ENCODE measurements around the gene TOR1AIP2.
"Not testable (repeated sequence)": the region's sequence is repeated elsewhere in the genome, so short reads cannot be mapped to it uniquely, and the experiment has no call there.

The TOR1AIP2 gene

DNA sequence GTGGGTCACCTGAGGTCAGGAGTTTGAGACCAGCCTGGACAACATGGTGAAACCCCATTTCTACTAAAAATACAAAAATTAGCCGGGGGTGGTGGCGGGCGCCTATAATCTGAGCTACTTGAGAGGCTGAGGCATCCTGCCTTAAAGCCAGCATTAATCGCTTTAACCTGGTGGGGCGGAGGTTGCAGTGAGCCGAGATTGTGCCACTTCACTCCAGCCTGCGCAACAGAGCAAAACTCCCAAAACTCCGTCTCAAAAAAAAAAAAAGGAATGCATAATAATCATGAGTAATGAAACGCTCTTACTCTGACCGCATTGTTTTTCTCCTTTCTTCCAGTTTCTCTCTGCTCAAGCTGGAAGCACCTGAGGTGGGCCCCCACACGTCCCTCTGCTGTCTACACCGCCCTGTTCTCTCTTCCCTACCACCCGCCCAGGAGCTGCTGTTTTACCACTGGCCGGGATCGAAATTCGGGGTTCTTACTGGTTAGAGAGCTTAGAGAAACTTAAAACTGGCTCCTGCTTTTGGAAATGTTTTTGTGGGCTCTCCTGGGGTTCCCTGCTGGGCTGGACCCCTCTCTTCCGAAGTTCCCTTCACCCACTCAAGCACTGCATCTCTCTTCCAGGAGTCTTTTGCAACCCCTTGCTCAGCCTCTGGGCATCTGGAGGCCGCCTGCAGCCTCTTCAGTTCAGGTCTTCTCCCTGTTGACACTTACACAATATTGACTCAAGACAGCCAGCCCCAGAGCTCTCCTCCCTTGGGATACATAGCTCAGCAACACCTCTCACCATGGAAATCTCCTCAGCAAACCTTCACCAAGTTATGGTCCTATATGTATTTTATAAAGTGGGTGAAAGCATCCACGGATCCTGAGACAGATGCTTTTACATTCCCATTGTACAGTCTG is 72.1 kb downstream of the TOR1AIP2 start:
- TF ChIP-seq, protein P1, sequence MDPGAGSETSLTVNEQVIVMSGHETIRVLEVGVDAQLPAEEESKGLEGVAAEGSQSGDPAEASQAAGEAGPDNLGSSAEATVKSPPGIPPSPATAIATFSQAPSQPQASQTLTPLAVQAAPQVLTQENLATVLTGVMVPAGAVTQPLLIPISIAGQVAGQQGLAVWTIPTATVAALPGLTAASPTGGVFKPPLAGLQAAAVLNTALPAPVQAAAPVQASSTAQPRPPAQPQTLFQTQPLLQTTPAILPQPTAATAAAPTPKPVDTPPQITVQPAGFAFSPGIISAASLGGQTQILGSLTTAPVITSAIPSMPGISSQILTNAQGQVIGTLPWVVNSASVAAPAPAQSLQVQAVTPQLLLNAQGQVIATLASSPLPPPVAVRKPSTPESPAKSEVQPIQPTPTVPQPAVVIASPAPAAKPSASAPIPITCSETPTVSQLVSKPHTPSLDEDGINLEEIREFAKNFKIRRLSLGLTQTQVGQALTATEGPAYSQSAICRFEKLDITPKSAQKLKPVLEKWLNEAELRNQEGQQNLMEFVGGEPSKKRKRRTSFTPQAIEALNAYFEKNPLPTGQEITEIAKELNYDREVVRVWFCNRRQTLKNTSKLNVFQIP (CRISPR knock-in tag; IDR thresholded peaks at IDR 0.05; ENCODE audit: borderline replicate concordance, low read depth) = no peak
- TF ChIP-seq ARNTL (CRISPR knock-in tag; IDR thresholded peaks at IDR 0.05; ENCODE audit: borderline replicate concordance, low read depth) = no peak
- no peak for TF ChIP-seq TOX (CRISPR knock-in tag; IDR thresholded peaks at IDR 0.05; ENCODE audit: borderline replicate concordance)
- TF ChIP-seq, protein P2, sequence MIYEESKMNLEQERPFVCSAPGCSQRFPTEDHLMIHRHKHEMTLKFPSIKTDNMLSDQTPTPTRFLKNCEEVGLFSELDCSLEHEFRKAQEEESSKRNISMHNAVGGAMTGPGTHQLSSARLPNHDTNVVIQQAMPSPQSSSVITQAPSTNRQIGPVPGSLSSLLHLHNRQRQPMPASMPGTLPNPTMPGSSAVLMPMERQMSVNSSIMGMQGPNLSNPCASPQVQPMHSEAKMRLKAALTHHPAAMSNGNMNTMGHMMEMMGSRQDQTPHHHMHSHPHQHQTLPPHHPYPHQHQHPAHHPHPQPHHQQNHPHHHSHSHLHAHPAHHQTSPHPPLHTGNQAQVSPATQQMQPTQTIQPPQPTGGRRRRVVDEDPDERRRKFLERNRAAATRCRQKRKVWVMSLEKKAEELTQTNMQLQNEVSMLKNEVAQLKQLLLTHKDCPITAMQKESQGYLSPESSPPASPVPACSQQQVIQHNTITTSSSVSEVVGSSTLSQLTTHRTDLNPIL (CRISPR knock-in tag; IDR thresholded peaks at IDR 0.05; ENCODE audit: low read depth) = no peak
- TF ChIP-seq ZNF8 (CRISPR knock-in tag; IDR thresholded peaks at IDR 0.05) = no peak
- no peak for TF ChIP-seq TCF4 (CRISPR knock-in tag; IDR thresholded peaks at IDR 0.05; ENCODE audit: borderline replicate concordance)
- TF ChIP-seq GLIS3 (CRISPR knock-in tag; IDR thresholded peaks at IDR 0.05) = no peak
- no peak for TF ChIP-seq ZC3H10 (CRISPR knock-in tag; IDR thresholded peaks at IDR 0.05)
- TF ChIP-seq RARB (CRISPR knock-in tag; IDR thresholded peaks at IDR 0.05) = no peak
- no peak for TF ChIP-seq ISL1 (CRISPR knock-in tag; IDR thresholded peaks at IDR 0.05)
- TF ChIP-seq ZNF70 (CRISPR knock-in tag; IDR thresholded peaks at IDR 0.05) = no peak
- TF ChIP-seq ZFP30 (CRISPR knock-in tag; IDR thresholded peaks at IDR 0.05) = no peak
- no peak for TF ChIP-seq OSR1 (CRISPR knock-in tag; IDR thresholded peaks at IDR 0.05)
- TF ChIP-seq, protein P3, sequence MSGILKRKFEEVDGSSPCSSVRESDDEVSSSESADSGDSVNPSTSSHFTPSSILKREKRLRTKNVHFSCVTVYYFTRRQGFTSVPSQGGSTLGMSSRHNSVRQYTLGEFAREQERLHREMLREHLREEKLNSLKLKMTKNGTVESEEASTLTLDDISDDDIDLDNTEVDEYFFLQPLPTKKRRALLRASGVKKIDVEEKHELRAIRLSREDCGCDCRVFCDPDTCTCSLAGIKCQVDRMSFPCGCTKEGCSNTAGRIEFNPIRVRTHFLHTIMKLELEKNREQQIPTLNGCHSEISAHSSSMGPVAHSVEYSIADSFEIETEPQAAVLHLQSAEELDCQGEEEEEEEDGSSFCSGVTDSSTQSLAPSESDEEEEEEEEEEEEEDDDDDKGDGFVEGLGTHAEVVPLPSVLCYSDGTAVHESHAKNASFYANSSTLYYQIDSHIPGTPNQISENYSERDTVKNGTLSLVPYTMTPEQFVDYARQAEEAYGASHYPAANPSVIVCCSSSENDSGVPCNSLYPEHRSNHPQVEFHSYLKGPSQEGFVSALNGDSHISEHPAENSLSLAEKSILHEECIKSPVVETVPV (CRISPR knock-in tag; IDR thresholded peaks at IDR 0.05) = no peak
- TF ChIP-seq BACH2 (CRISPR knock-in tag; IDR thresholded peaks at IDR 0.05; ENCODE audit: borderline replicate concordance) = no peak
- TF ChIP-seq, protein P4, sequence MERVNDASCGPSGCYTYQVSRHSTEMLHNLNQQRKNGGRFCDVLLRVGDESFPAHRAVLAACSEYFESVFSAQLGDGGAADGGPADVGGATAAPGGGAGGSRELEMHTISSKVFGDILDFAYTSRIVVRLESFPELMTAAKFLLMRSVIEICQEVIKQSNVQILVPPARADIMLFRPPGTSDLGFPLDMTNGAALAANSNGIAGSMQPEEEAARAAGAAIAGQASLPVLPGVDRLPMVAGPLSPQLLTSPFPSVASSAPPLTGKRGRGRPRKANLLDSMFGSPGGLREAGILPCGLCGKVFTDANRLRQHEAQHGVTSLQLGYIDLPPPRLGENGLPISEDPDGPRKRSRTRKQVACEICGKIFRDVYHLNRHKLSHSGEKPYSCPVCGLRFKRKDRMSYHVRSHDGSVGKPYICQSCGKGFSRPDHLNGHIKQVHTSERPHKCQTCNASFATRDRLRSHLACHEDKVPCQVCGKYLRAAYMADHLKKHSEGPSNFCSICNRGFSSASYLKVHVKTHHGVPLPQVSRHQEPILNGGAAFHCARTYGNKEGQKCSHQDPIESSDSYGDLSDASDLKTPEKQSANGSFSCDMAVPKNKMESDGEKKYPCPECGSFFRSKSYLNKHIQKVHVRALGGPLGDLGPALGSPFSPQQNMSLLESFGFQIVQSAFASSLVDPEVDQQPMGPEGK (CRISPR knock-in tag; IDR thresholded peaks at IDR 0.05; ENCODE audit: borderline replicate concordance) = no peak
- TF ChIP-seq ZFP3 (CRISPR knock-in tag; IDR thresholded peaks at IDR 0.05) = no peak
- TF ChIP-seq ESRRG (CRISPR knock-in tag; IDR thresholded peaks at IDR 0.05) = no peak
- ATAC-seq = no peak

DNA sequence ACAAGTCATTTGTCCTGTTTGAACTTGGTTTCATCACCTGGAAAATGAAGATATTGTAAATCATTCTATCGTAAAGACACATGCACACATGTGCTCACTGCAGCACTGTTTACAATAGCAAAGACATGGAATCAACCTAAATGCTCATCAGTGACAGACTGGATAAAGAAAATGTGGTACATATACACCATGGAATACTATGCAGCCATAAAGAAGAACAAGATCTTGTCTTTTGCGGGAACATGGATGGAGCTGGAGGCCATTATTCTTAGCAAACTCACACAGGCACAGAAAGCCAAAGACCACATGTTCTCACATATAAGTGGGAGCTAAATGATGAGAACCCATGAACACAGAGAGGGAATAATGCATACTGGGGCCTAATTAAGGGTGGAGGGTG is 73.2 kb downstream of the TOR1AIP2 start:
- peak; percentile 84 for TF ChIP-seq ZNF8 (CRISPR knock-in tag; IDR thresholded peaks at IDR 0.05)
- ATAC-seq = not testable (repeated sequence)

DNA sequence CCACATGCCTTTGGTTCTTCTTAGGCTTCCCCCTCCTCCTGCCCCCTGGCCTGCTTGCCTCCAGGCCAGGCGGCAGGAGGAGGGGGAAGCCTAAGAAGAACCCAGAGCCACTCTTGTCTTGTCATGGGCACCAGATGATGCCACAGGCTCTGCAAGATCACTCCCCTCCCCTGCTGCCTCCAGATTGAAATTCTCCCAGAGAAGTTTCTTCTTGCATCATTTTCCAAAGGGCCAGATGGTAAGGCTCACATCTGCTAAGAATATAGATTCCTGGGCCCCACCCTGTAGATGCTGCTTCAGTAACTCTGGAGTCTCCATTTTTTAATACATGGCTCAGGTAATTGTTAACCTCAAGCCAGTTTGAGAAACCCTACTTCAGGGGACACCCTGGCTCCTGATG is 73.7 kb downstream of the TOR1AIP2 start:
- no peak for TF ChIP-seq ISL1 (CRISPR knock-in tag; IDR thresholded peaks at IDR 0.05)
- TF ChIP-seq SNAI2 (CRISPR knock-in tag; IDR thresholded peaks at IDR 0.05) = no peak
- no peak for TF ChIP-seq ARNTL (CRISPR knock-in tag; IDR thresholded peaks at IDR 0.05; ENCODE audit: borderline replicate concordance, low read depth)
- no peak for TF ChIP-seq ZNF70 (CRISPR knock-in tag; IDR thresholded peaks at IDR 0.05)
- no peak for TF ChIP-seq RARB (CRISPR knock-in tag; IDR thresholded peaks at IDR 0.05)
- TF ChIP-seq ZNF8 (CRISPR knock-in tag; IDR thresholded peaks at IDR 0.05) = no peak
- no peak for TF ChIP-seq CSDC2 (CRISPR knock-in tag; IDR thresholded peaks at IDR 0.05)
- TF ChIP-seq, protein P4 (CRISPR knock-in tag; IDR thresholded peaks at IDR 0.05; ENCODE audit: borderline replicate concordance) = no peak
- TF ChIP-seq BACH2 (CRISPR knock-in tag; IDR thresholded peaks at IDR 0.05; ENCODE audit: borderline replicate concordance) = no peak
- TF ChIP-seq, protein P2 (CRISPR knock-in tag; IDR thresholded peaks at IDR 0.05; ENCODE audit: low read depth) = no peak
- TF ChIP-seq TCF4 (CRISPR knock-in tag; IDR thresholded peaks at IDR 0.05; ENCODE audit: borderline replicate concordance) = no peak
- TF ChIP-seq ZFP30 (CRISPR knock-in tag; IDR thresholded peaks at IDR 0.05) = no peak
- no peak for TF ChIP-seq ZC3H10 (CRISPR knock-in tag; IDR thresholded peaks at IDR 0.05)
- TF ChIP-seq ZNF565 (CRISPR knock-in tag; conservative IDR thresholded peaks at IDR 0.05; ENCODE audit: low read depth) = no peak
- no peak for TF ChIP-seq OSR1 (CRISPR knock-in tag; IDR thresholded peaks at IDR 0.05)
- ATAC-seq = no peak

Data from SK-N-SH treated with all-trans-retinoic acid at 6 μM for 48 hours (cell line).